ENCODE measurements around the gene VMAC. TPM values are rescaled to one million over a fixed set of nuclear protein-coding genes. Genes with fewer than 3 reads are reported as not detected.

VMAC gene
- 10 to 100 TPM; 12.9 to 13.8 TPM for total RNA-seq

GRCh38 chr19:5904352-5905113 lies at the start of gene VMAC:
VMAC (plus strand) TSS chr19:5904872; CDS start chr19:5904891, 19 bp downstream.

GRCh38 chr19:5903624-5904351 lies 884 bp upstream of the VMAC start, which contains the start of gene NDUFA11:
NDUFA11 (minus strand) TSS chr19:5903790; CDS start chr19:5903708, 82 bp downstream.

GRCh38 chr19:5913739-5914357 lies 9.2 kb downstream of the VMAC start, which contains the start of gene CAPS:
CAPS (plus strand) TSS chr19:5914254; CDS start chr19:5914407, 153 bp downstream.

Other genes with a start within 250 kb of the VMAC start
- 10 to 100 TPM; 48.0 to 49.3 TPM for gene MICOS13, start 224.4 kb upstream of the VMAC start, total RNA-seq
- gene HSD11B1L, start 223.8 kb upstream of the VMAC start, total RNA-seq: 1 to 10 TPM; 2.5 to 2.7 TPM
- 1,000 to 10,000 TPM; 1,238 to 1,320 TPM for gene RPL36, start 214.6 kb upstream of the VMAC start, total RNA-seq
- gene LONP1, start 184.7 kb upstream of the VMAC start, total RNA-seq: 10 to 100 TPM; 72.7 to 78.6 TPM
- not detected for gene CATSPERD, start 184.2 kb upstream of the VMAC start, total RNA-seq
- gene PRR22, start 120.1 kb upstream of the VMAC start, total RNA-seq: 1 to 10 TPM; 3.5 to 4.9 TPM
- 10 to 100 TPM; 49.0 to 62.3 TPM for gene DUS3L, start 113.7 kb upstream of the VMAC start, total RNA-seq
- under 1 TPM in 1 of 2 experiments, not detected in 1; 0.29 TPM for gene NRTN, start 99.8 kb upstream of the VMAC start, total RNA-seq
- gene FUT6, start 65.2 kb upstream of the VMAC start, total RNA-seq: under 1 TPM; 0.18 to 0.22 TPM
- gene FUT3, start 53.4 kb upstream of the VMAC start, total RNA-seq: not detected
- under 1 TPM in 1 of 2 experiments, not detected in 1; 0.19 TPM for gene FUT5, start 34.3 kb upstream of the VMAC start, total RNA-seq
- gene NDUFA11, start 1.1 kb upstream of the VMAC start, total RNA-seq: 100 to 1,000 TPM; 212 to 226 TPM
- gene CAPS, start 9.4 kb downstream of the VMAC start, total RNA-seq: 10 to 100 TPM; 22.1 to 24.3 TPM
- 10 to 100 TPM; 78.3 to 79.2 TPM for gene RANBP3, start 73.3 kb downstream of the VMAC start, total RNA-seq
- 10 to 100 TPM in 1 of 2 experiments, 1 to 10 TPM in 1; 10.0 to 12.8 TPM for gene RFX2, start 205.6 kb downstream of the VMAC start, total RNA-seq
- gene ACSBG2, start 230.8 kb downstream of the VMAC start, total RNA-seq: not detected

Data from activated naive CD4-positive, alpha-beta T cell treated with anti-CD3 and anti-CD28 coated beads, Interleukin-2, amount 10 ng/mL, durations not matched to agents 5 hours and 36 hours (primary cell).